ENCODE data around the gene SH3BP5L. TPM values are rescaled to one million over a fixed set of nuclear protein-coding genes. Genes with fewer than 3 reads are reported as not detected.

Gene SH3BP5L
- total RNA-seq, 1 donor = 28.9 TPM

DNA sequence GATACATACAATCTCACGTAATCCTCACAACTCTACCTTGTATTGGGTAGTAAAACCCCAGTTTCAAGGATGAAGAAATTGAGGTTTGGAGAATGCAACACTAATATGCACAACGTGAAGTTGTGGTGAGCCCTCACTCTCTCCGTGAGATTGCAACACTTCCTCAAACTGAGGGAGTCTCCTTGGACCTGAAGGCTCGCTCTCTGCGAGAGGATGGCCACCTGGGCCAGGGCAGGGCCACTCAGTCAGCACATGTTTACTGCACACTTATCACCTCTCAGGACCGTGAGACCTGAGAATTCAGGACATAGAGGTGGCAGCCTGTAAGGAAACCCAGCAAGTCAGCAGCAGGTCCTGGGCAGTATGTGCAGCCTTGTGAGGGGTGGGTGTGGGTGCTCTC is 8.7 kb downstream of the SH3BP5L start:
- TF ChIP-seq, protein P1, sequence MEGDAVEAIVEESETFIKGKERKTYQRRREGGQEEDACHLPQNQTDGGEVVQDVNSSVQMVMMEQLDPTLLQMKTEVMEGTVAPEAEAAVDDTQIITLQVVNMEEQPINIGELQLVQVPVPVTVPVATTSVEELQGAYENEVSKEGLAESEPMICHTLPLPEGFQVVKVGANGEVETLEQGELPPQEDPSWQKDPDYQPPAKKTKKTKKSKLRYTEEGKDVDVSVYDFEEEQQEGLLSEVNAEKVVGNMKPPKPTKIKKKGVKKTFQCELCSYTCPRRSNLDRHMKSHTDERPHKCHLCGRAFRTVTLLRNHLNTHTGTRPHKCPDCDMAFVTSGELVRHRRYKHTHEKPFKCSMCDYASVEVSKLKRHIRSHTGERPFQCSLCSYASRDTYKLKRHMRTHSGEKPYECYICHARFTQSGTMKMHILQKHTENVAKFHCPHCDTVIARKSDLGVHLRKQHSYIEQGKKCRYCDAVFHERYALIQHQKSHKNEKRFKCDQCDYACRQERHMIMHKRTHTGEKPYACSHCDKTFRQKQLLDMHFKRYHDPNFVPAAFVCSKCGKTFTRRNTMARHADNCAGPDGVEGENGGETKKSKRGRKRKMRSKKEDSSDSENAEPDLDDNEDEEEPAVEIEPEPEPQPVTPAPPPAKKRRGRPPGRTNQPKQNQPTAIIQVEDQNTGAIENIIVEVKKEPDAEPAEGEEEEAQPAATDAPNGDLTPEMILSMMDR (IDR thresholded peaks at IDR 0.05; ENCODE audit: insufficient read depth, low read depth, low read length) = no peak
- H3K4me3 ChIP-seq (ENCODE audit: low read depth, low read length) = no peak overlapping the region
- no peak for DNase-seq (ENCODE audit: low read depth)

DNA sequence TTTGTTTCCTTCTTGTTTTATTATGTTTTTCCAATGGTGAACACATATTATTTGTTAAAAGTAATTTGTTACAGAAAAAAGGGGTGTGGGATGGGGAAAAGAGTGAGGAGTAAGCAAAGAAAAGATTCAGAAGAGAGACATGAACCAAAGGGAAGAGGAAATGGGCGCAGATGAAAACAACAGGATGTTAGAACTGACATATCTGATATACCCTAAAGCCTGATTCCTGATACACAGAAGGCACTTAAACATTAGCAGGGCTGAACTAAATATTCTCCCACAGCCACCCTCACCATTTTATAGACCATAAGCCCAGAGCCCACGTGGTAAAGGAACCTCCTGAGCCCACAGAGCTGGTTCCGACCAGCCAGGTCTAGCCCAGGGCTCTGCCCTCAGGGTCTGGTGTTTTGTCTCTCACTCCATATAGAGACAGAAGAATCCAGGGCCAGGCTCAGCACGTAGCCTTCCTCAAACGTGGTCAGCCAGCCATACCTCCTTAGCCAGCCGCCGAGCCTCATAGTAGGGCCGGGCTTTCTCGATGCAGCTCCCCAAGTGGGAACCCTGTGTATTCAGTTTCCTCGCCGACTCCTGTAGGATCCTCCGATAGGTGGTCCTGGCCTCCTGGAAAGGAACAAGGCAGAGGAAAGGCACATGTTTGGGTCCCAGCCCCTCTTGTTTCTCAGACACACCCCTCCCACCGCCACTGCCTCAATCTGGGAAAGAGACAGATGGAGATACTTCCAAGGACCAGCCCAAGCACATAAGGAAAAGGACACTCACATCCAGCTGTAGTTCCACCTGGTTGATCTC is 9.5 kb downstream of the SH3BP5L start:
- DNase-seq (ENCODE audit: low read depth) = no peak
- TF ChIP-seq, protein P1 (IDR thresholded peaks at IDR 0.05; ENCODE audit: insufficient read depth, low read depth, low read length) = no peak
- no peak overlapping the region for H3K4me3 ChIP-seq (ENCODE audit: low read depth, low read length)

DNA sequence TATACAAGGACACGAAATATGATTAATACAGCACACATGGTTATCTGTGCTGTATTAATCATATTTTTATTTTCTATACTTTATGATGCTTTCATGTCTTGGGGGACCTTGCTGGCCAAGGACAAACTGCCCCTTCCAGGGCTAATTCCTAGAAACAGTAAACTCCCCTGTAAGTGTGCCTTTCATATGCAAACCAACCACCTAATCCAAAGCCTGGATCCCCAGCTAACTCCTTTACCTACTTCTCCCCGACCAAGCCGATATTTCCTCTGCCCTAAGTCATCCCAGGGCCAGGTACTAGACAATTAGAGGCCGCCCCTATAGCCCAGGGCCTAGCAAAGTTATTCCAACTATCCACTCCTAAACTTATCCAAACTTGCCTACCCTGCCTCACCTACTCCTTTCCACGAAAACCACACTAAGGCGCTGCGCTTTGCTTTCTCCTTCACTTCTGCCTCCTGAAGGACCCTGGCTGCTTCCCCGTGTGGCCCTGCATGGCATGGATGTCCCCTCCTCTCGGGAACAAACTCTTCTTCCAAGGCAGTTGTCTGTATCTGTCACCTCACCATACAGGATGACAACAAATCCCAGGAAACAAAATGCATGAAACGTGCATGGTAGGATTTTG is 10.2 kb downstream of the SH3BP5L start:
- H3K4me3 ChIP-seq (ENCODE audit: low read depth, low read length) = no peak overlapping the region
- TF ChIP-seq, protein P1 (IDR thresholded peaks at IDR 0.05; ENCODE audit: insufficient read depth, low read depth, low read length) = no peak
- DNase-seq (ENCODE audit: low read depth) = no peak

DNA sequence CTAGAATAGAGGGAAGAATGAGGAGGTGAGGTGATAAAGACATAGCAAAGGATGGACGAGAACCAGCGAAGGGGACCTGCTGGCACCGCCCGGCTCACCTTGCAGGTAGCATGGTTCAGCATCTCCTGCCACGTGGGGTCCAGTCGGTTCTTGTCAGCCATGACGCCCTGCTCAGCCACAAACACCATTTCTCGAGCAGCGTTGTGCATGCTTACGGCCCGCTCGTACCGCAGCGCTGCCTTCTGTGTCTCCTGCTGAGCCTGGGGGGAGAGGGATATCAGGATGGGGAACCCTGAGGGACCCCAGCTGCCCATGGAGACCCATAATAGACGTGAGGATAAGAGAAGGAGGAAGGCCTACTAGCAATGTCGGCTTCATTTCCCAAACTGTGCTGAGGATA is 11.4 kb downstream of the SH3BP5L start:
- no peak for DNase-seq (ENCODE audit: low read depth)
- H3K4me3 ChIP-seq (ENCODE audit: low read depth, low read length) = no peak overlapping the region
- TF ChIP-seq, protein P1 (IDR thresholded peaks at IDR 0.05; ENCODE audit: insufficient read depth, low read depth, low read length) = no peak

DNA sequence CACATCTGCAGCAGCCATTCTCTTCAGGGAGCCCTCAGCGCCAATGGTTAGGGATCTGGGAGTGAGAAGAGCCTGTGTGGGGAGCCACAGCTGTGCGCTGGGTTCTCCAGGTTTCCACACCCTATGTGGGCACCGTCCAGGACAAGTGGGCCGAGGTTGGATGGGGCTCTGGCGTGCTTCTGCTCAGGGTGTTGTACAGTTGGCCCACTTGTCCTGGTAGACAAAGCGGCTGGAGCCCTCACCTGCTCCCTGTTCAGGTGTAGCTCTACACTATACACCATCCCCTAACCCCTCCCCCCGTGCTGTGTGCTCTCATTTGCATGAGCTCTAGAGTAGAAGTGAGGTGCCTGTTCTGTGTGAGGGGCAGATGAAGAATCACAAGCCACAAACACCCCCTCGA is 12.2 kb downstream of the SH3BP5L start:
- no peak for DNase-seq (ENCODE audit: low read depth)
- TF ChIP-seq, protein P1 (IDR thresholded peaks at IDR 0.05; ENCODE audit: insufficient read depth, low read depth, low read length) = no peak
- no peak overlapping the region for H3K4me3 ChIP-seq (ENCODE audit: low read depth, low read length)

DNA sequence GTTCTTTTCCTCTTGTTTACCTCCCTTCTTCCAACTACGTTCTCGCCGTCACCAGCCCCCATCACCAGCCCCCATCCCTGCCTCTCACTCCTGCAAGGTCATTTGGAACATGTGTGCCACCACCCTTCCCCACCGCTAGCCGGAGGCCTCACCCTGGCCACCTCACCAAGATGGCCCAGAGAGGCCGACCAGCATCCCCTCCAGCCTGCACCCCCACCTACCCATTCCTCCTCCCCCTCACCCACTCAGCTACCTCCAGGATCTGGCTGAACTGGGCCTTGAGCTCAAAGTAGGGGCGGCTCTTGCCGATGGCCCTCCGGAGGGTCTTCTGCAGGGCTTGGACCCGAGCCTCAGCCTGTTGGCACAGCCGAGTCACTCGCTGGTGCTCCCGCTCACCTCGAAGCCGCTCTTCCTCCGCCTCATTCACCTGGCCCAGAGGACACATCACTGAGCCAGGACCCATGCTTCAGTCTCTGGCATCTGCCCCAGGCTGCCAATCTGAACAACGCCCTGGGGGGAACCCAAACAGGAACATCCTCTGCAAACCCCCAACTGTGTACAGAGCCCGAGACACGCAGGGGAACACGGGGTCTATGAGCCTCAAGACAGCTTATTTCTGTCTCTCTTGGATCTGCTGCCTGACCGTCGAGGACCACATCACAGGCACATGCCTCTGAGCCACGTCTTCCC is 12.8 kb downstream of the SH3BP5L start:
- DNase-seq (ENCODE audit: low read depth) = no peak
- no peak overlapping the region for H3K4me3 ChIP-seq (ENCODE audit: low read depth, low read length)
- TF ChIP-seq, protein P1 (IDR thresholded peaks at IDR 0.05; ENCODE audit: insufficient read depth, low read depth, low read length) = no peak

Measured in fibroblast of villous mesenchyme (primary cell).